Lung (tissue), 12 donors: ENCODE results near the gene SLC44A4. TPM values are rescaled to one million over a fixed set of nuclear protein-coding genes. Genes with fewer than 3 reads are reported as not detected.
"Not testable (repeated sequence)": the region's sequence is repeated elsewhere in the genome, so short reads cannot be mapped to it uniquely, and the experiment has no call there.

Experiments used
- ATAC-seq: fragments of 200-7000 bp; cut with Tn5 transposase; one replicate; pipeline ENCODE4 v1.9.1; 2020; ENCODE audit warnings: moderate number of reproducible peaks; ENCODE audit not compliant: insufficient read depth, low FRiP score
- DNase-seq, 3 donors: peaks; one replicate each; pipeline ENCODE4 v3.0.0-alpha.2; 2013 to 2017
- H3K27ac ChIP-seq, 2 donors: one replicate each; pipeline ENCODE4 v1.5.1; 2013; ENCODE audit warnings: mild to moderate bottlenecking in 2 of 2, moderate library complexity in 2 of 2, control low read depth in 1 of 2, inconsistent platforms in 1 of 2, low read depth in 1 of 2, low read length in 1 of 2
- H3K27me3 ChIP-seq, 3 donors: one replicate each; pipeline ENCODE4 v1.5.1; 2013; ENCODE audit warnings: low read length in 2 of 3; ENCODE audit not compliant: control insufficient read depth in 3 of 3, insufficient read depth in 3 of 3
- H3K36me3 ChIP-seq, 4 donors: one replicate each; pipeline ENCODE4 v1.5.1; 2013; ENCODE audit warnings: low read length in 4 of 4, mild to moderate bottlenecking in 1 of 4, moderate library complexity in 1 of 4; ENCODE audit not compliant: control insufficient read depth in 4 of 4, insufficient read depth in 4 of 4
- H3K4me1 ChIP-seq, 5 donors: one replicate each; pipeline ENCODE4 v1.5.1; 2013; ENCODE audit warnings: low read length in 5 of 5, mild to moderate bottlenecking in 2 of 5, moderate library complexity in 1 of 5; ENCODE audit not compliant: control insufficient read depth in 5 of 5, insufficient read depth in 5 of 5
- H3K4me3 ChIP-seq: one replicate; pipeline ENCODE4 v1.5.1; 2013; ENCODE audit warnings: mild to moderate bottlenecking, control low read depth, moderate library complexity
- H3K9ac ChIP-seq, 2 donors: one replicate each; pipeline ENCODE4 v1.5.1; 2013; ENCODE audit warnings: low read length in 2 of 2, control low read depth in 1 of 2; ENCODE audit not compliant: insufficient read depth in 1 of 2
- H3K9me3 ChIP-seq, 4 donors: one replicate each; pipeline ENCODE4 v1.5.1; 2013; ENCODE audit warnings: low read length in 3 of 4, mild to moderate bottlenecking in 1 of 4, moderate library complexity in 1 of 4; ENCODE audit not compliant: control insufficient read depth in 4 of 4, insufficient read depth in 3 of 4
- WGBS, 2 donors: extraction: QIAGEN DNeasy Blood & Tissue Kit; methylation state at CpG; one replicate each; pipeline ENCODE4 v1.1.7; 2013; 5-methylcytosine and 5-hydroxymethylcytosine counted together
- polyA plus RNA-seq, 2 donors: library from polyadenylated mRNA; stranded (reverse); fragments of 200-250 nt; gene quantifications; one replicate each; pipeline ENCODE4 v1.2.1, GENCODE V29; 2013
- total RNA-seq, 2 donors: library from RNA; depleted of rRNA in 1 of 2; stranded (reverse); fragments of >200 nt in 1 of 2; gene quantifications; one replicate each; pipeline ENCODE4 v1.2.1, GENCODE V29; 2014 to 2021
- TF ChIP-seq, protein P1 (sequence below): IDR thresholded peaks from 2 replicates; pipeline ENCODE4 v1.5.1; 2012; ENCODE audit warnings: mild to moderate bottlenecking; ENCODE audit errors: control extremely low read depth, extremely low read depth
- donor health status: control.
- donor health status: control.
- donor health status: Bipolar disorder and iron deficiency.
- donor health status: healthy.
- donor health status: DM: yes; HTN: yes; CAD: no.

The SLC44A4 gene
- total and polyA plus RNA-seq, 4 donors, result 22.2 to 121 (median 49.7) TPM

DNA sequence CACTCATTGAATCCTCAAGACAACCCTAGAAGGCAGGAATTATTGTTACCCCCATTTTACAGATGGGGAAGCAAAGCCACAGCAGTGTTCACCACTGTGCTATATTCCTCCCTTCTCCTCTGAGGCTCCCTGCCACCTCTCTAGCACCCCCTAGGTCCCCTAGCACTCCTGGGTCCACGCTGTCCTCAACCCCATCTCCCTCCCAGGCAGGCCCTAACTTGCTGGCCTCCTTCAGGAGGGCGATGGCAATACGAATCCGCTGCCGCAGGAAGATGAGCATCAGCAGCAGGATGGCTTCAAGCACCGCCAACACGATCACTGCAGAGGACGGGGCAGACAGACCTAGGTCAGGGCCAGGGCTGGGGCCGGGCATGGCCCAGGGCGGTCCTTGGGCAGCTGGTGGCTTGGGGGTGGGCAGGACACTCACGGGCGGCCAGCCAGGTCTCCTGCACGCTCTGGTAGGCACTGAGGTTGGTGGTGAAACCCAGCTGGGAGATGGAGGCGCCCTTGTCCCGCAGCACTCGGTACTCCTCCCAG is 8.3 kb downstream of the SLC44A4 start:
- H3K9me3 ChIP-seq, result no peaks in the 10 kb centered on the region
- no peak overlapping the region for H3K27ac ChIP-seq
- TF ChIP-seq, protein P1, sequence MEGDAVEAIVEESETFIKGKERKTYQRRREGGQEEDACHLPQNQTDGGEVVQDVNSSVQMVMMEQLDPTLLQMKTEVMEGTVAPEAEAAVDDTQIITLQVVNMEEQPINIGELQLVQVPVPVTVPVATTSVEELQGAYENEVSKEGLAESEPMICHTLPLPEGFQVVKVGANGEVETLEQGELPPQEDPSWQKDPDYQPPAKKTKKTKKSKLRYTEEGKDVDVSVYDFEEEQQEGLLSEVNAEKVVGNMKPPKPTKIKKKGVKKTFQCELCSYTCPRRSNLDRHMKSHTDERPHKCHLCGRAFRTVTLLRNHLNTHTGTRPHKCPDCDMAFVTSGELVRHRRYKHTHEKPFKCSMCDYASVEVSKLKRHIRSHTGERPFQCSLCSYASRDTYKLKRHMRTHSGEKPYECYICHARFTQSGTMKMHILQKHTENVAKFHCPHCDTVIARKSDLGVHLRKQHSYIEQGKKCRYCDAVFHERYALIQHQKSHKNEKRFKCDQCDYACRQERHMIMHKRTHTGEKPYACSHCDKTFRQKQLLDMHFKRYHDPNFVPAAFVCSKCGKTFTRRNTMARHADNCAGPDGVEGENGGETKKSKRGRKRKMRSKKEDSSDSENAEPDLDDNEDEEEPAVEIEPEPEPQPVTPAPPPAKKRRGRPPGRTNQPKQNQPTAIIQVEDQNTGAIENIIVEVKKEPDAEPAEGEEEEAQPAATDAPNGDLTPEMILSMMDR, result no peak
- WGBS, 2 donors, result 76 to 85% methylated on average over 16 of the region's 16 CpGs
- no peaks in the 10 kb centered on the region for H3K4me1 ChIP-seq
- no peak for ATAC-seq
- no peak overlapping the region for H3K9ac ChIP-seq
- DNase-seq, result no peak
- H3K27me3 ChIP-seq, result no peaks in the 10 kb centered on the region
- H3K36me3 ChIP-seq, result no peaks in the 10 kb centered on the region
- H3K4me3 ChIP-seq, result no peak overlapping the region

DNA sequence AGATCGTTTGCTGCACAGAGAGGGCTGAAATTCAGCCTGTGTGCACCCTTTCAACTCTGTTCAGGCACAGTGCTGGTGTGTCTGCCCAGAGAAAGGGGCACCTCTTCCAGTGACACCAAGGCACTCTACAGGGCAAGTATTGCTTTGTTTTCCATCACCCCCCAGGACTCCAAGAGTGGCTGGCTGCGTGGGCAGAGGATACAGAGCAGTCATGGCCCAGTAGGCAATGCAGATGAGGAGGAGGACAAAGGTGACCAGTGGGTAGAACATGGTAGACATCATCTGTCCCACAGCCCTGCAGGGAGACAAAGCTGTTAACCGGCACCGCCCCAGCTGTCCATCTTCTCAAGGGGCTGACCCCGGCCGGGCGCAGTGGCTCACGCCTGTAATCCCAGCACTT is 9.5 kb downstream of the SLC44A4 start:
- TF ChIP-seq, protein P1, result no peak
- H3K27ac ChIP-seq, result no peak overlapping the region
- H3K4me1 ChIP-seq, result no peaks in the 10 kb centered on the region
- WGBS, 2 donors, result 80 to 84% methylated on average over 6 to 8 of the region's 8 CpGs
- DNase-seq, result no peak
- no peaks in the 10 kb centered on the region for H3K9me3 ChIP-seq
- H3K4me3 ChIP-seq, result no peak overlapping the region
- H3K9ac ChIP-seq, result no peak overlapping the region
- ATAC-seq, result no peak
- H3K36me3 ChIP-seq, result no peaks in the 10 kb centered on the region
- no peaks in the 10 kb centered on the region for H3K27me3 ChIP-seq

- H3K4me3 ChIP-seq, H3K9me3 ChIP-seq, H3K9ac ChIP-seq, H3K36me3 ChIP-seq, H3K27ac ChIP-seq, H3K27me3 ChIP-seq, H3K4me1 ChIP-seq, DNase-seq, ATAC-seq: not testable (repeated sequence)
- WGBS, 2 donors, result 82 to 98% methylated on average over 1 of the region's 1 CpG
Observed at GRCh38 chr6:31868658-31868971, 10.2 kb downstream of the SLC44A4 start.

DNA sequence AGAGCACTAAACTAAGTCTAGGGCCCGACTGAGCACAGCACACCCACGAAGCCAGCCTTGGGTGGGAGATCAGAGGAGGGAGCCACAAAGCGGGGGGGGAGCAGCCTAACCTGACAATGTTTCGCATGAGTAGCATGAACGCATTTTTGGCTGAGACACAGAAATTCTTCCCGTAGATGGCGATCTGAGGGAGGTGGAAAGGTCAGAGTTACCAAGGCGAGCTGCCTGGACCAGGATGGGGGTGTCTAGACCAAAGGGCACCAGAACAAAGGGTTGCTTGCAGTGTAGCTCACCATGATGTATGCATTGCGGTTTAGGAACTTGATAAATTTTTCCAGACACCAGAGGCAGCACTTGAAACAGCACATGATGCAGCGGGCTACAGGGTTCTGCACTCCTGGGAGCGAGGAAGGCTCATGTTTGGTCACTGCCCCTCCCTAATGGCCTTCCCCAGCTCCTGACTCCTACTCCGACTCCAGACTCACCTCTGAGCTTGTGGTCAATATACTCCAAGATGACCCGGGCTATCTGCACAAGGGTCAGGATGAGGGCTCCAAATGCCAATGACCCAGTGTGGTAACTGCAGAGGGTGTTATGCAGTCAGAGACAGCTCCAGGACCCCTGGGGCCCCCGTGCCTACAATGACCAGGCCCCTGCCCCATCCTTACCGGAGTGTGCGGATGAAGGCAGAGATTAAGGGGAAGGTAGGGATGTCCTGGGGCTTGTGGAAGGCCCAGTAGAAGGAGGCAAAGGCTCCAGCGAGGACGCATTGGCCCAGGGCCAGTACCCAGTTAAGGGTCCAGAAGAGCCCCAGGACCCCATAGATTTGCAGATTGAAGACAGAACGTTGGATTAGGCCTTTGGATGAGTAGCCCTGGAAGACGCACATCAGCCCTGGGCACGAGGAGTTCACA is 13.3 kb downstream of the SLC44A4 start:
- H3K36me3 ChIP-seq, result peaks cover 0 to 1% (median 0%) of the 10 kb centered on the region in 4 donors
- 89 to 91% methylated on average over 21 of the region's 21 CpGs for WGBS, 2 donors
- H3K27ac ChIP-seq, result no peak overlapping the region
- no peaks in the 10 kb centered on the region for H3K27me3 ChIP-seq
- H3K4me3 ChIP-seq, result no peak overlapping the region
- peaks cover 0 to 17% (median 5%) of the 10 kb centered on the region in 5 donors for H3K4me1 ChIP-seq
- TF ChIP-seq, protein P1, result no peak
- no peaks in the 10 kb centered on the region for H3K9me3 ChIP-seq
- no peak overlapping the region for H3K9ac ChIP-seq
- ATAC-seq (no peak), DNase-seq (no peak)
